ENCODE measurements around the gene FSCB.
"Not testable (repeated sequence)": the region's sequence is repeated elsewhere in the genome, so short reads cannot be mapped to it uniquely, and the experiment has no call there.

The FSCB gene, protein sequence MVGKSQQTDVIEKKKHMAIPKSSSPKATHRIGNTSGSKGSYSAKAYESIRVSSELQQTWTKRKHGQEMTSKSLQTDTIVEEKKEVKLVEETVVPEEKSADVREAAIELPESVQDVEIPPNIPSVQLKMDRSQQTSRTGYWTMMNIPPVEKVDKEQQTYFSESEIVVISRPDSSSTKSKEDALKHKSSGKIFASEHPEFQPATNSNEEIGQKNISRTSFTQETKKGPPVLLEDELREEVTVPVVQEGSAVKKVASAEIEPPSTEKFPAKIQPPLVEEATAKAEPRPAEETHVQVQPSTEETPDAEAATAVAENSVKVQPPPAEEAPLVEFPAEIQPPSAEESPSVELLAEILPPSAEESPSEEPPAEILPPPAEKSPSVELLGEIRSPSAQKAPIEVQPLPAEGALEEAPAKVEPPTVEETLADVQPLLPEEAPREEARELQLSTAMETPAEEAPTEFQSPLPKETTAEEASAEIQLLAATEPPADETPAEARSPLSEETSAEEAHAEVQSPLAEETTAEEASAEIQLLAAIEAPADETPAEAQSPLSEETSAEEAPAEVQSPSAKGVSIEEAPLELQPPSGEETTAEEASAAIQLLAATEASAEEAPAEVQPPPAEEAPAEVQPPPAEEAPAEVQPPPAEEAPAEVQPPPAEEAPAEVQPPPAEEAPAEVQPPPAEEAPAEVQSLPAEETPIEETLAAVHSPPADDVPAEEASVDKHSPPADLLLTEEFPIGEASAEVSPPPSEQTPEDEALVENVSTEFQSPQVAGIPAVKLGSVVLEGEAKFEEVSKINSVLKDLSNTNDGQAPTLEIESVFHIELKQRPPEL

DNA sequence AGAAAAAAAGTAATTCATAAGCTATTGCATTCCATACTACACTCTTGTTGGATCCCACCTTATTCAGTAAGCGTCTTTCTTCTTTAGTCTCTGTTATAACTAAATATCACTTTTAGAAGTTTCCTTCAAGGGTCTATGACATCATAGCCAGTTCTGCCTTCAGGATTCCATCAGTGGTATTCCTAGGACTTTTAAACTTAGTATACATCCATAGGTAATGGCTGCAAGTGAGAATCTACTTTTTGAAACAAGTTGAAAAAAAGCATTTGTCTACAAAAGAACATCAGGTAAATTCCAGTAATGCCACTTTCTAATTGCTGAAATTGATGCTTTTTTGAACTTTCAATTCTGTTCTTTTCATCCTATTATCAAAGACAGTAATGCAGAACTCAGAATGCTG, at the start of gene FSCB:
TSS of gene FSCB (minus strand) at position 101 of the 400 bp plus-strand sequence. CDS start 296 bp downstream, outside the sequence.
- DNase-seq: no peak

DNA sequence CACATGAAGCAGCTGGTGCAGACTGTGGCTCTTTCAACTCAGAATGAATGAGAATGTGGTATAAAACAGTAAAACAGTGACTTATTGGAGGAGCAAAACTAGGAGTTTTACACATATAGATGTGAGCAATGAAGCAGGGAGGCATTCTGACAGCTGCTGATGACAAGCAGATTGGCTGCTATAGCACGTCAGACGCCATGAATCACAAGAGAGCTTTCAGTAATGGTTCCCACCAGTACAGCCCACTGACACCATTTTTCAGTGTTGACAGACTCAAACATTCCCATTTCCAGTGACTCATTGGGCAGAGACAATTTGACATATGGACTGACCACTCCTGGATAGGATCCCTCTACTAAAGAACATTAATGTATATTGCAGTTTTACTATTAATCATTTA, 24.6 kb upstream of the FSCB start:
- DNase-seq: no peak

DNA sequence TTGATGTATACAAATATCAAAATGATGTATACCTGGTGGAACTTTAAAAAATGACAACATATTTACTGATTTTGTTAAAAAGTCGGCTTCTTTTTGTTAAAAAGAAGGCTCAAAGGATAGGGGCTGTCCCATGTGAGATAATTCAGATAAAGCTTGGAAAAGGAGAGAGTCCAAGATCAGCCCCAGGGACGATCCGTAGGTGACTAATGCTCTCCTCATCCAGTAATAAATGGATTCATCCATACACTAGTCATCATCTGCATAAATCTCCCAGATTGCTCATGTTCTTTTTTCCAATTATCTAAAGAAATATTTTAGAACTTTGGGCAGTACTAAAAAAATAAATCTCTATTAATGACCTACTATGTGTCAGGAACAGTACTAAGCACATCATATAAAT, 23.4 kb upstream of the FSCB start:
- DNase-seq: no peak

DNA sequence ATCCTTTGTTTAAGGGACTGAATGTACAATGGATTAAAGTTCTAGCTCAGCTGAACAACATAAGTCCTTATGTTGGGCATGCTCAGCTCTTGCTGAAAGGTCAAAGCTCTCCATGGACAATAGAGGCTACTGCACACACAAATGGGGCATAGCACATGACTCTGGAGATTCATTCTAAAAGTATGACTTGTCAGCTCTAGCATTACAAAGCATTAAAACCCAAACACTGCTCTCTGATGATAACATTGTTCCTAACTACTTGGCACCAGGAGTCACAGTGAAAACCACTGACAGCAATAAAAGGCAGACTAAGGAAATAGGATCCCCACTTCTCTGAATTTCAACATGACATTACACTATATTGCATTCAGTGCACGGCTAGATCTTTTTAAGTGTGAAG, 21.9 kb upstream of the FSCB start:
- DNase-seq: no peak

DNA sequence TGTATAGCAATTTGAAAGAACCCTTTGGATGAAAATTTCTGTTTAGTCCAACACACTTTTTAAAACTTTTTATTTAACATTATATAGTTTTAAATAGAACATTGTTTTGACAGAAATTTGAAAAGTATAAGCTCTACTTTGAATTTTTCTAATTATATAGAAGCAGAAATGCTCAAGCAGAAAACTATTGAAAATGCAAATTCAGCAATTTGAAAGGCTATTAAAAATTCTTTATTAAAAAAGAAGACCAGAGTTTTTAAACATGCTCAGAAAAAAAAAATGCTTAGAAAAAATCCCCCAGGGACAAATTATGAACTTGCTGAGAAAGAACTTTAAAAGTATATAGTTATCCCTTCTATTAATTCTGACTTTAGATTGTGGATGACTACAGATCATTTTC, 21.1 kb upstream of the FSCB start:
- no peak for DNase-seq

DNA sequence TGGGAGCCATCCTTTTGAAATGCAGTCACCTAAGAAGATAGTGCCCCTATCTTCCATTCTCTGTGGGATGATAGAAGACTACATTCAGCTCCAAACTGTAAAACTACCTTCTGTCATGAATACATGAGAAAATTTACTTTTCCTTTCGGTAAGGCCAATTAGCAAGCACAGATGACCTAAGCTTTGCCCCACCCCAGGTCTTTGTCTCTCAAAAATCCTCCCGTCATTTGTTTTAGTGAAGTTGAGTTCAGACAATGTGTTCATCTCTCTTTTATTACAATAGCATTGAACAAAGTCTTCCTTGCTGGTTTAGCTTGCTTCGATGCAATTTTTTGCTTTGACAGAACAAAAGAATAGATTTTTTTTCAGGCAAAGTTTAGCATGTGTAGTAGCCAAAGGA, 18.2 kb upstream of the FSCB start:
- no peak for DNase-seq

DNA sequence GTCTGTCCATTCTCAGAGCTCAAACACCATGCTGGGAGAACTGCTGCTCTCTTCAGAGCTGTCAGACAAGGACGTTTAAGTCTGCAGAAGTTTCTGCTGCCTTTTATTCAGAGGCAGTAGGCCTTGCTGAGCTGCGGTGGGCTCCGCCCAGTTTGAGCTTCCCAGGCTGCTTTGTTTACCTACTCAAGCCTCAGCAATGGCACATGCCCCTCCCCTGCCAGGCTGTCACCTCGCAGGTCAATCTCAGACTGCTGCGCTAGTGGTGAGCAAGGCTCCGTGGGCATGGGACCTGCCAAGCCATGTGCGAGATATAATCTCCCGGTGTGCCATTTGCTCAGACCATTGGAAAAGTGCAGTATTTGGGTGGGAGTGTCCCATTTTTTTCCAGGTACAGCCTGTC, 8.6 kb upstream of the FSCB start:
- DNase-seq: not testable (repeated sequence)

DNA sequence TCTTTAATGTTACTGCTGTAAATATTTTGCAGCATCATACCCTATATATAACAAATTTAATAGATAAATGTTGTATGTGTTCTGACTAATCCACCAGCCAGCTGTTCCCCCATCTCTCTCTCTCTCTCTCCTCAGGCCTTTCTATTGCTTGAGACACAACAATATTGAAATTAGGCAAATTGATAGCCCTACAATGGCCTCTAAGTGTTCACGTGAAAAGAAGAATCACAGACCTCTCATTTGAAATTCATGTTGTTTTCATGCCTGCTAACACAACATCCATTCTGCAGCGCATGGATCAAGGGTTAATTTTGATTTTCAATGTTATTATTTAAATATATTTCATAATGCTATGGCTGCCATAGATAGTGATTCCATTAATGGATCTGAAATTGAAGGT, 1.8 kb upstream of the FSCB start:
- DNase-seq: no peak

DNA sequence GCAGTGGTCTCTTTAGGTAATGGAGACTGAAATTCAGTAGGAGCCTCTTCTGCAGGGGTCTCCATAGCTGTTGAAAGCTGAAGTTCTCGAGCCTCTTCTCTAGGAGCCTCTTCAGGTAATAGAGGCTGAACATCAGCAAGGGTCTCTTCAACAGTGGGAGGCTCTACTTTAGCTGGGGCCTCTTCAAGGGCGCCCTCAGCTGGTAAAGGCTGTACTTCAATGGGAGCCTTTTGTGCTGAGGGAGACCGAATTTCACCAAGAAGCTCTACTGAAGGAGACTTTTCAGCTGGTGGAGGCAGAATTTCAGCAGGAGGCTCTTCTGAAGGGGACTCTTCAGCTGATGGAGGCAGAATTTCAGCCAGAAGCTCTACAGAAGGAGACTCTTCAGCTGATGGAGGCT, 1.5 kb downstream of the FSCB start:
- DNase-seq: no peak

DNA sequence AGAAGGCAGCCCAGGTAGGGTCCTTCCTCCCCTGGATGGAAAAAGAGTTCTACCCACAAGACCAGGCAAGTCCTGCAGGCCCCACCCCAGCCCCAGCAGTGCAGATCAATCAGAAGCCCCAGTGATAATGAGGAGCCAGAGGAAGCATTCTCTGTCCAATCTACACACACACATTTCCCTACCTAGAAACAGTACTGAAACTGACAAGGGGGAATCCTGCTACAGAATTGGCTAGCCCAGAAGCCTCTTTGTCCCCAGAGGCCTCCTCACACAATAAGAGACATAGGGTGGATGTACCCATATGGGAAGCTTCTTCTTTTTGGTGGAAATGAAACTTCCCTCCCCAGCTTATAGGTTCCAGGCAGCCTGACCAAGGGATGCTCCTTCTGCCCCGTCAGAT, 9.9 kb downstream of the FSCB start:
- no peak for DNase-seq

DNA sequence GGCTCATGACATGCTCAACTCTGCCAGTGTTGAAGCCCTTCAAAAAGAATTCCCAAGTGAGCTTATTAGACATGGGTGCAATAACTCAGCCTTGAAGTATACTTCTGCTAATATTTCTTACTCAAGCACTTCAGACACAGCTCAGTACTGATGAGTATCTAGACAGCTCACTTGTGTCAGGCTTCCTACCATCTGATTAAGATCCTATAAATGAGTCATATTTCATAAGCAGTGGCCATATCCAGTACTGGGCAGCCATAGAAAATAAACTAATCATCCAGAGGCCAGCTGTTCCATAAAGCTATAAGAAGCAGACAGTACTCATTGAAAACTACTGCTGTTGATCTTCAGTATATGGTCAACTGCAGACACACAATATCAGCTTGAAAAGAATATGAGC, 12.9 kb downstream of the FSCB start:
- DNase-seq: no peak

DNA sequence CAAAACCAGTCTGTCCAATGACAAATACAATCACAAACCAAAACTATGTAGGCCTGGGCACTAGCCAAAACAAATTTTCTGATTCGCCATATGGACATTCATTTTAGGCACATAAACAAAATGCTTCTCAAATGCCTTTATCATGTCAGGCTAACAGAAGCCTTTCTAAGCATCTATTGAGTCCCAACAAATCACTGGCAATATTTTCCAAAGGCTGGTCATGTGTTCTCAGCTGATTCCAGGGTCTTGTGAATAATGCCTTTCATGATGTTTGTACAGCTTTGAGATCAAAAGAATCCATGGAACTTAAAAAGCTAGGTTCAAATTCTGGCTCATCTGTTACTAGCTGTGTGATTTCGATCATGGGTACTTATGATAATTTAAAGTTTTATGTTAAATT, 16.1 kb downstream of the FSCB start:
- DNase-seq: no peak

DNA sequence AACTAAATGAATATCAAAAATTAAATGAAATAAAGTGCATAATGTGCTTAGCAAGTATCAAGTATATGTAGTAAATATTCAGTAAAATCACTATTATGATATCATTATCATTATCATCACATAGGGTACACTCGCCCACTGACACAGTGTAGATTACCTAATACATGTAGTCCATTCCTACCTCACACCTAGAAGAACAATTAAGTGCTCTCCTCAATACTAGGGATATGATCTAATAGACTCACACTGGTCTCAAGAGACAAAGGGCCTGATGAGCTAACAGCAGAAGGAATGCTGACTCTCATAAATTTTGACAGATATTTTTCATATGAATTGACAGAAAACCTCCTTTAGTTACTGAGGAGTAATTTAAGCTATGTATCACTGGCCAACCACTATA, 29.1 kb downstream of the FSCB start:
- no peak for DNase-seq

DNA sequence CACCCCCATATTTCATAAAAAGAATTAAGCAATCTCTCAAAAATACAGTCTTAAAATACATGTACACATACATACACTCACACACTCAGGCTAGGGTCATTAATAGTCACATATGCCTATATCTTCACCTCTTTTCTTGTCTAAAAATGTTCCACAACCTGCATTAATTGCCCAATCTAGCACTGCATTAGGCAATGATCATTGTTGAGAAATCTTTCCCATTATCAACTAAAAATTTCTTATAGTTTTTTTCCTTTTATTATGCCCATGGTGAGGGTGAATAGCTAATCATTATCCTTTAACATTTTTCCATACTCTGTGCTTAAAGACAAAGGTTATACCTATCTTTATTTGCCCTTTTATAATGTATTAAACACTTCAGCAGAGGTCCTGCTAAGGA, 38.3 kb downstream of the FSCB start:
- DNase-seq: no peak

DNA sequence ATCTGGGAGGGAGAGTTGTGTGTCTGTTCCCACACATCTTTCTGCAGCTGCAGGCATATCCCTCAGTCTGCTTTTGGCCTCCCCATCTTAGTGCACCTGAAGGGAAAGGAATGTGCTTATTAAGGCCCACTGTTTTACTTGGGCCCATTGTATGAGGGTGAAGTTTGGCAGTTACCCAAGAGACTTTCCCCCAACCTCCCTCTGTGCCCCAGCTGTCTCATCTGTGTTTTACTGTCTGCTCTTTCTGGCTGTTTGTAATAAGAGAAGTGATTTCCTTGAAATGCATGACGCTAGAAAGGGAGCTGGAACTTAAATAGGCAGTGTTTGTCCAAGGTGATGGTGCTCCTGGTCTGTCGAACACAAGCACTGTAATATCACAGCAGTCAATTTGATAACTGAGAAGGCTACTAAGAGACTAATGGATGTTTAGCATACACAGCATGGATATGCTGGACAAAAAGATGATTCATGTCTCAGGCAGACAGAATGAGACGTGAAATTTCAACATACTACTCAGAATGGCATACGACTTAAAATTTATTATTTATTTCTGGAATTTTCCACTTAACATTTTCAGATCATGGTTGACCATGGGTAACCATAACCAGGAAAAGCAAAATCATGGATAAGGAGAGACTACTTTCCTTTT, 43.6 kb downstream of the FSCB start:
- no peak for DNase-seq

DNA sequence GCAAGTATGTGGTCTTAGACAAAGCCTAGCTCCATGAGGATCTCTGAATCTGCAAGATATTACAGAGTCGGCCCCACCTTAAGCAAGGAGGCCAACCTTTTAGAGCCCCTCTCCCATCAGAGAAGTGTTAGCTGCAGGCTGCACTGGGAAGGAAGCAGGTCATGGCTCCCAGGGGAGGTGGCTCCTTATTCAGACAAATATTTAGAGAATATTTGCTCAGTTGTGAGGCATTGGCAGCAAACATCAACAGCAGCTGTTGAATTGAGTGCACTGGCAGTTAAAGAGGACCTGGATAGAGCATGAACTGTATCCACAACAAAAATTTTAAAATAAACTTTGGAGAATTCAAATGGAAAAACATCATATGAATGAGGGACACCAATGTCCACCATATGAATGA, 44.7 kb downstream of the FSCB start:
- DNase-seq: no peak

DNA sequence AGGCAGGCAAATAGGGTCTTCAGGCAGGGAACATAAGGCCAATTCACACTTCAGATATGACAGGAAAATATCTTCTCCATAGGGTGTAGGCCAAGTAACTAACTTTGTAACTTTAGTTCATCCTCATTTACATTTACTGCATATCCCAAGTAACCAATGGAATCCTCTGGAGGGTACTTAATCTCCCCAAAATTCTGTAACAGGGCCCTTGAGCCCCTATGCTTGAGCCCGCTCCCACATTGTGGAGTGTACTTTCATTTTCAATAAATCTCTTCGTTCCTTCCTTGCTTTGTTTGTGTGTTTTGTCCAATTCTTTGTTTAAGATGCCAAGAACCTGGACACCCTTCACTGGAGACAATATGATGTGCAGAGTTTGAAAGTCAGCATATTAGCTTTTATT, 45.3 kb downstream of the FSCB start:
- DNase-seq: no peak

All from CD4-positive, alpha-beta T cell treated with Interleukin-12 subunit alpha and Interleukin-12 subunit beta, for 1 hour (primary cell).